Dendritic cell treated with granulocyte-macrophage colony-stimulating factor and Interleukin-4, amounts not matched to agents 40 ng/mL and 50 ng/mL, for 4 days (primary cell): Measurements from ENCODE around the gene DPM1.
A peak's percentile ranks its signal among the peaks of the same experiment; 100 is the strongest.

Source experiments
- H3K27ac Mint-ChIP-seq: one replicate; pipeline ENCODE4 v1.8.0; 2022; ENCODE audit warnings: mild to moderate bottlenecking, mixed read lengths
- H3K27me3 Mint-ChIP-seq: one replicate; pipeline ENCODE4 v1.8.0; 2022; ENCODE audit warnings: mild to moderate bottlenecking, mixed read lengths
- H3K36me3 Mint-ChIP-seq: one replicate; pipeline ENCODE4 v1.8.0; 2022; ENCODE audit warnings: low read depth, mixed read lengths
- H3K4me1 Mint-ChIP-seq: one replicate; pipeline ENCODE4 v1.8.0; 2022; ENCODE audit warnings: low read depth, mixed read lengths
- H3K4me3 Mint-ChIP-seq: one replicate; pipeline ENCODE4 v1.8.0; 2022; ENCODE audit warnings: mild to moderate bottlenecking, moderate library complexity, mixed read lengths
- H3K9me3 Mint-ChIP-seq: one replicate; pipeline ENCODE4 v1.8.0; 2022; ENCODE audit warnings: mixed read lengths
- intact Hi-C: fragments of 100-400 bp; cut with micrococcal nuclease; formaldehyde crosslinking; loops from one replicate; pipeline ENCODE4 v1.15.0; 2022

DPM1 gene

DNA sequence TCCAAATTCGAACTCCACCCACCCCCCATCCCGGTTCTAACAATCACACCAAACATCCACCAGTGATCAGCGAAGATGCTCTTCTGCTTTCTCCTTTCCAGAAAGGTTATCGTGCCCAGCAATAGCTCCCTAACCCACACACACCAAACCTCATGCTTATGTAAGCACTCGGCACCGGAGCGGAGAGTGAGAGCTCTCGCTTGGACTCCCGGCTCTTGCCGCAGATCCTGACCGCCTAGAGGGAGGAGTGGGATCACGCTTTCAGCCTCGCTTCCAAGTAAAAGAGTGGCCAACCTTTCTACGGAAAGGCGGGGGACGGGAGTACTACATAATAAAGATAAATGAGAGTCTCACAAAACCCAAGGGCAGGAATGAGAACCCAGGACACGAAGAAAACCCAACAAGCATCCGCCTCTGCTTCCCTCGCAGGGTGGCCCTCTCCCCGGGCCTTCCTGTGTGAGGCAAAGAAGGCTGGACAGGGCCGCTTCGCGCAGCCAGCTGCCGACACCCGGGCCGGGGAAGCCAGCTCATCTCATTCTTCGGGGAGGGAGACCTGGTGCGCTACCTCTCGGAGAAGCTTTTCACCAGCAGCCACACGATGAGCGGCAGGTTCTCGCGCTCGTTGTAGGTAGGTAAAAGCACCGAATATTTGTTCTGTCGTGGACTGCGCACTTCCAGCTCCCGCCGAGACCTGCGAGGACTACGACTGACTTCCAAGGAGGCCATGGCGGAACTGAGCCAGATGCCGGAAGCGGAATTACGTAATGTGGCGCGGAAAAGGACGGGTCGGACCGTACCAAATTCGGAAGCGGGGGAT lies at the start of gene DPM1:
DPM1 (minus strand) TSS at position 735 of the 817 bp plus-strand sequence; CDS start at position 726, 9 bp downstream.
- H3K27me3 Mint-ChIP-seq: no peaks in the 10 kb centered on the region
- H3K4me3 Mint-ChIP-seq: peak within 1 kb of the TSS; percentile 92
- peaks cover 29% of the 10 kb centered on the region for H3K4me1 Mint-ChIP-seq
- no peaks in the 10 kb centered on the region for H3K9me3 Mint-ChIP-seq
- H3K36me3 Mint-ChIP-seq: peaks cover 55% of the 10 kb centered on the region
- peak within 1 kb of the TSS; percentile 95 for H3K27ac Mint-ChIP-seq
- intact Hi-C loops: loop anchor here (1.0 kb wide), 1 partner anchor 27 kb away; the partner anchor contains the start of gene ADNP

DNA sequence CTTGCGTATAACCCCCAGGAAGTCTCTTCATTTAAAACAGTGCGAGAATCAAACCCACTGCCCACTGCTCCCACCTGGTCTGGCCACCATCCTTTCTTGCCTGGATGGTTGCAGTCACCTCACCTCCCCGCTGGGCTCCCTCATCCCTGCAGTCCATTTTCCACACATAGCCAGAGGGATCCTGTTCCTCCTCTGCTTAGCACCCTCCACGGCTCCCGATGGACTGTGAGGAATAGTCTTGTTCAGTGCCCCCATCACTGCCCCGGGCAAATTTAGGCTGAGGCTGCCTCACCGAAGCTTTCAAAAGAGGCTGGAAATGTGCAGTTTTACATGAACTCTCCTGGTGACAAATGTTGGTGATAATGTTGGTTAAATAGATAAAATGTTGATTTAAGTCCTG lies 46.9 kb upstream of the DPM1 start:
- H3K27me3 Mint-ChIP-seq: peaks cover 11% of the 10 kb centered on the region
- no peaks in the 10 kb centered on the region for H3K4me1 Mint-ChIP-seq
- H3K36me3 Mint-ChIP-seq: no peaks in the 10 kb centered on the region
- intact Hi-C loops: no loop called here
- H3K9me3 Mint-ChIP-seq: no peaks in the 10 kb centered on the region
- H3K4me3 Mint-ChIP-seq: no peak overlapping the region
- no peak overlapping the region for H3K27ac Mint-ChIP-seq

DNA sequence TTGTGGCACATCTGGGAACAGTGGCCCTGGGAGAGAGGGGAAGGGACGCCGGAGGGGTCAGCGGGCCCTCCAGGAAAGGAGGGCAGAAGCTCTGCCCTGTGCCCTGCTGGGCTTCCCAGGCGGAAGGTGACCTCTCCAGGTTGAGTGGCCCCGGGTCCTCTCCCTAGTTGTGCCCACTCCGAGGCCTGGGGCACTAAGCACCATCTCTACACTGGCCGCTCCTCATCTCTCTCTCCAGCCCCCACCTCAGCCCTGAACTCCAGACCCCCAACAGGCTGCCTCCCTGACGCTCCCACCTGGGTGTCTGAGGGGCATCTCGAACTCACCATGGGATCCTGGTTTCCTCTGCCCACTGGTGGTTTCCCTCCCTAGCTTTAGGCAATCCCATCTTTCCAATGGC lies 46.4 kb upstream of the DPM1 start:
- H3K9me3 Mint-ChIP-seq: no peaks in the 10 kb centered on the region
- H3K4me3 Mint-ChIP-seq: no peak overlapping the region
- intact Hi-C loops: no loop called here
- no peak overlapping the region for H3K27ac Mint-ChIP-seq
- no peaks in the 10 kb centered on the region for H3K36me3 Mint-ChIP-seq
- H3K4me1 Mint-ChIP-seq: no peaks in the 10 kb centered on the region
- H3K27me3 Mint-ChIP-seq: peaks cover 7% of the 10 kb centered on the region

DNA sequence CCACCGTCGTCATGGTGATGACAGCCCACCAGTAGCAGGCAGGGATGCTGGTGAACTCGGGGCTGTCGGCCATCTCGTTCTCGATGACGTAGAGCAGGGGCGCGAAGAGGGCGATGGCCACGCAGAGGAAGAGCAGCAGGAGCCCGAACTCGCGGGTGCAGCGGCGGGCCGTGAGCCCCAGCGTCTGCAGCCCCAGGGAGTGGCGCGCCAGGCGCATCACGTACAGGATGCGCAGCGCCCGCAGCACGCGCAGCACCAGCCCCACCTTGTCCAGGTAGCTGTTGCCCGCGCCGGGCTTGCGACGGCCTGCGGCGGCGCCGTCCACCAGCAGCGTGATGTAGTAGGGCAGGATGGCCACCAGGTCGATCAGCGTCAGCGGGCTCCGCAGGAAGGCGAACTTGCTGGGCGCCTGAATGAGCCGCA lies 46.0 kb upstream of the DPM1 start:
- H3K4me3 Mint-ChIP-seq: no peak overlapping the region
- no peaks in the 10 kb centered on the region for H3K9me3 Mint-ChIP-seq
- H3K4me1 Mint-ChIP-seq: no peaks in the 10 kb centered on the region

DNA sequence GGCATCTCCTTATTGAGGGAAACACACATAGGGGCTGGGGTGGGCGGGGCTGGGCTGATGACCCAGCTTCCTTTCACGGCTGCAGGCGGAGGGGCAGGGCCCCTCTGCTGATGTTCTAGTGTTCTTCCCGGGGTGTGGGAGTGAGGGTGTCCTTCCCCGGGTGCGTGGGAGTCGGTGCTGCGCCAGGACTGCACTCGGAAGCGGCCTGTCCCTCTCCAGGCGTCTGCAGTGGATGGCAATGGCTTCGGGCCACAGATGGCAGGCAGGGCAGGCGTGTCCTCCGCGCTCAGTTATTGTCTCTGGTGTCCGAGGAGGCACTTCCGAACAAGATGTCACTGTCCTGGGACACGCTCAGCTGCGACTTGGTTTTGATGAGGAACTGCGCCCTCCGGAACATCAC lies 45.4 kb upstream of the DPM1 start:
- Mint-ChIP-seq H3K9me3 (no peaks in the 10 kb centered on the region), H3K36me3 (no peaks in the 10 kb centered on the region), H3K27me3 (peaks cover 7% of the 10 kb centered on the region), H3K27ac (no peak overlapping the region), H3K4me3 (no peak overlapping the region), H3K4me1 (no peaks in the 10 kb centered on the region)
- intact Hi-C loops: no loop called here

More for the DNA sequence above, 46.0 kb upstream of the DPM1 start:
- peaks cover 7% of the 10 kb centered on the region for H3K27me3 Mint-ChIP-seq
- no peak overlapping the region for H3K27ac Mint-ChIP-seq
- H3K36me3 Mint-ChIP-seq: no peaks in the 10 kb centered on the region
- intact Hi-C loops: no loop called here

DNA sequence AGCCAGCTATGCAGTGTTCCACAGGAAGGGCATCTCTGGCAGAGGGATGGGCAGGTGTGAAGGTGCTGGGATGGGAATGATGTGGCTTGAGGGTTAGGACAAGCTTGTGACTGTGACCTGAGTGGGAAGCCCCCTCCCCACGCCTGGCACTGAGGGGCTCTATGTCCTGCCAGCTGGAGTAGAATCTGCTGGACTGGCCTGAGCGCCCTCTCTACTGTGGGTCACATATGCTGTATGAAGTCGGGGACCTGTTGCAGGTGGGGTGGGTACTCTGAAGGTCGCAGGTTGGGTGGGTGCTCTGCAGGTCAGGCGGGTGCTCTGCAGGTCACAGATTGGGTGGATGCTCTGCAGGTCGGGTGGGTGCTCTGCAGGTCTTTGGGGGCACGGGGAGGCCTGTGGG lies 44.3 kb upstream of the DPM1 start:
- H3K27me3 Mint-ChIP-seq: peaks cover 9% of the 10 kb centered on the region
- H3K9me3 Mint-ChIP-seq: no peaks in the 10 kb centered on the region
- no peak overlapping the region for H3K27ac Mint-ChIP-seq
- intact Hi-C loops: no loop called here
- no peaks in the 10 kb centered on the region for H3K4me1 Mint-ChIP-seq
- no peak overlapping the region for H3K4me3 Mint-ChIP-seq
- no peaks in the 10 kb centered on the region for H3K36me3 Mint-ChIP-seq

DNA sequence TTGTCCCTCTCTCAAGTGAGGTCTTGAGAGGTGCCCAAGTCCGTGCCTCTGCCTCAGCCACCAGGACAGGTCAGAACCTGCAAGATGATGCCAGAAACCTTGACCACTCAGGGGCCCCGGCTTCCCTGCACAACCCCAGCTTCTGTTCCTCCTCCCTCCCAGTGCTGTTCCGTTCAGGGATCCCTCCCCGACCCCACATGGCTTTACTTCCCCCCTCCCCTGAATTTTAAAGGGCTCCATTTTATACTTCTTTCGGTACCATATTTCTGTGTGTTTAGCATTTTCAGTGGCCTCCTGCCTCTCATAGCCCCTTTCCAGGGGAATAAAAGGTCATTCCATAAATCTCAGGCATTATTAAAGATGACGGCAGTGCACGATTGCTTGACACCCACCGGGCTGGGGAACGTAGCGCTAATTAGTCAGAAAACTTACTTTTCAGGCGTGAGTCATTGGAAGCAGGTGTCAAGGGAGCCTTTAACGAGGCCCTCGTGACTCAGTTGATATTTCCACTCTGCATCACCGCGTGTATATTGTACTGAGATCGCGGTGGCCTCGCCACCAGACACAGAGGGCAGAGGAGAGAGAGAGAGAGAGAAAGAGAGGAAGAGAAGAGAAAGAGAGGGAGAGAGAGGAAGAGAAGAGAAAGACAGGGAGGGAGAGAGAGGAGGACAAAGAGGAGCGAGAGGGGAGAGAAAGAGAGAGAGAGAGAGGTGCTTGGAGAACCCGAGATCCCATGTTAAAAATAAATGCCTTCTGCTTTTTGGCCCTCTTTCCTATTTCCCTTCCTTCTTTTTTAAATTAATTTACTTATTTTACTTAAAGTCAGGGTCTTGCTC lies 43.3 kb upstream of the DPM1 start:
- H3K36me3 Mint-ChIP-seq: no peaks in the 10 kb centered on the region
- no peaks in the 10 kb centered on the region for H3K9me3 Mint-ChIP-seq
- no peak overlapping the region for H3K27ac Mint-ChIP-seq
- peaks cover 9% of the 10 kb centered on the region for H3K27me3 Mint-ChIP-seq
- no peak overlapping the region for H3K4me3 Mint-ChIP-seq
- intact Hi-C loops: no loop called here
- no peaks in the 10 kb centered on the region for H3K4me1 Mint-ChIP-seq

DNA sequence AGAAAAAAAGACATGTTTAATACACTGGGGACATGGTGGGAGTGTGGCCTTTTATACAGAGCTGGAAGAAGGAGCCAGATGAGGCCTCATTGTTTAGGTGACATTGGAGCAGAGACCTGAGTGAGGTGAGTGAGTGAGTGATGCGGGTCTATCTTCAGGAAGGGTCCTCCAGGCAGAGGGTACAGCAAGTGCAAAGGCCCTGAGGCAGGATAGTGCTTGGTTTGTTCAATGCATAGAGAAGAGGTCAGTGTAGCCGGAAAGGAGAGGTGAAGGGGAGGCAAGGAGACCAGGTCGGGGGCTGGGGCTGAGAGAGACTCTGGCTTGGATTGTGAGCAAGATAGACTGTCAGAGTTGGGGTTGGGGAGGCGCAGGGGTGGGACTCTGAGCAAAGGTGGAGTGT lies 41.0 kb upstream of the DPM1 start:
- Mint-ChIP-seq H3K27ac (no peak overlapping the region), H3K4me3 (no peak overlapping the region), H3K9me3 (no peaks in the 10 kb centered on the region), H3K4me1 (no peaks in the 10 kb centered on the region), H3K27me3 (peaks cover 12% of the 10 kb centered on the region), H3K36me3 (no peaks in the 10 kb centered on the region)
- intact Hi-C loops: no loop called here

DNA sequence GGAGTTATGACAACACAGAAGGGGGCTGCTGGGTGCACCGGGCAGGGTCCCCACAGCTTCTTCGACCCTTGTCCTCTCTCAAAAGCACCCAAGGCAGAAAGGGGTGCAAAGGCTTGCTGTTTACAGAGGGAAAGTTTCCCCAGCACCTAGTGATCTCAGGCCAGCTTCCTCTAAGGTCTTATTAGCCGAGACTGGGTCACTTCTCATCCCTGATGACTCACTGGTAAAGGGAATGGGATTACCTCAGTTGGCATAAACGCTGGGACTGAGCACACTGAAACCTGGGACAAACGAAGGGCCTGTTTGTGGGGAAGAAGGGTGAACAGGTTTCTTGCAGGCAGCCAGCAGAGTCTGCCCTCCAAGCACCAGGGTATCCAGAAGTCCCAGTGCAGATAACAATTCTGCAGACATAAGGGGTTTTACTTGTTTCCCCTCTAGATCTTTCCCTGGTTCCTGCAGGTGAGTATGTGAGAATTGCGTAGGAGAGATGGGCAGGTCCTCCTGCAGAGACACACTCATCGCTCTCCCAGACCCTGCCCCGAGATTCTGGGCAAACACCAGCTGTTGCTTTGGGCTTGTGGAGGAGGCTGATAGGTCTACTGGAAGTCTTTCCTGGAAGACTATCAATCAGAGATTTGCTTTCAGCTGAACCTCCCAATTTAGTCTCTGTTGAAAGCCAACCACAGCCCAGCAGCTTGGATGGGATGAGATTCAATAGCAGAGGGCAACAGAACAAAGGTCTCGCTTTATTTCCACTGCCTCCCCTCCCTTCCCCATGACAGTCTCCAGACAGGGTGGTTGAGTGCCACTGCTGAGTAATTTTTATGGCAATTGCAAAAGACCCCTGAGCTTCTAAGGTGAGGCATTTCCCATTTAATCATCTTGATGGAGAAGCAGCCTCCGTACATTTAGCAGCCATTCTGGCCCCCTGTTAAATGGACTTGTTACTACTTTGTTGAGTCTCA lies 38.9 kb upstream of the DPM1 start:
- Mint-ChIP-seq H3K4me3 (no peak overlapping the region), H3K4me1 (no peaks in the 10 kb centered on the region), H3K27ac (no peak overlapping the region), H3K27me3 (peaks cover 15% of the 10 kb centered on the region), H3K9me3 (no peaks in the 10 kb centered on the region), H3K36me3 (no peaks in the 10 kb centered on the region)
- intact Hi-C loops: no loop called here

DNA sequence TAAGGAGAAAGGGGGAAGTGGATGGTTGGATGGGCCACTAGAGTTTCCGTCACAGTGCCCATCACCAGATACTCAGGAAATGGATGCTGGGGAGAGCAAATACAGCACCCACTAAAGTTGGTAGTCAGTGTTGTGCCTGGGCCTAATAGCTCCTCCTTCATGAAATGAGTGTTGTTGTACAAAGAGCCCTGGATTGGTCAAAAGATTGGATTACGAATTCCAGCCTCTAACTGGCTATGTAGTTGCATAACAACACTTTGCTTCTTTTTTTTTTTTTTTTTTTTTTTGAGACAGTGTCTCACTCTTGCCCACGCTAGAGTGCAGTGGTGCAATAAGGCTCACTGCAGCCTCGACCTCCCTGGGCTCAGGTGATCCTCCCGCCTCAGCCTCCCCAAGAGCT lies 37.2 kb upstream of the DPM1 start:
- Mint-ChIP-seq H3K9me3 (no peaks in the 10 kb centered on the region), H3K27me3 (peaks cover 13% of the 10 kb centered on the region), H3K4me1 (no peaks in the 10 kb centered on the region), H3K36me3 (no peaks in the 10 kb centered on the region), H3K4me3 (no peak overlapping the region), H3K27ac (no peak overlapping the region)
- intact Hi-C loops: no loop called here

DNA sequence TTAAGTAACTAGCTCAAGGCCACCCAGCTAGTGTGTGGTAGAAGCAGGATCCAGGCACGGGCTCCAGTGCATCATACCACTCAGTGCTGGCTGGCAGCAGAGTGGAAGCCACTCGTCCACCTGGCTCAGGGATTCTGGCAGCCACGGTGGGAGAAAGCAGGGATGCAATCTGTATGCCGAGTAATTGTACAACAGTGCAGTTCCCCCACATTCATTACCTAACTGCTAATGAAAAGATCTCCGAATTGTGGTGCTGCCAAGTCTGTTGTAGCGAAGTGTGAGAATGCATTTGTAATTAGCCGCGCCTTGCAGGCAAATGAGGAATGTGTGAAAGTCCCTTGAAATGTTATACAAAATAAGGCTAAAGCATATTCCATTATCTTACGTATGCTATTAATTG lies 35.5 kb upstream of the DPM1 start:
- H3K4me3 Mint-ChIP-seq: no peak overlapping the region
- no peaks in the 10 kb centered on the region for H3K4me1 Mint-ChIP-seq
- no peak overlapping the region for H3K27ac Mint-ChIP-seq
- H3K9me3 Mint-ChIP-seq: no peaks in the 10 kb centered on the region
- intact Hi-C loops: no loop called here
- peaks cover 11% of the 10 kb centered on the region for H3K27me3 Mint-ChIP-seq
- H3K36me3 Mint-ChIP-seq: no peaks in the 10 kb centered on the region

DNA sequence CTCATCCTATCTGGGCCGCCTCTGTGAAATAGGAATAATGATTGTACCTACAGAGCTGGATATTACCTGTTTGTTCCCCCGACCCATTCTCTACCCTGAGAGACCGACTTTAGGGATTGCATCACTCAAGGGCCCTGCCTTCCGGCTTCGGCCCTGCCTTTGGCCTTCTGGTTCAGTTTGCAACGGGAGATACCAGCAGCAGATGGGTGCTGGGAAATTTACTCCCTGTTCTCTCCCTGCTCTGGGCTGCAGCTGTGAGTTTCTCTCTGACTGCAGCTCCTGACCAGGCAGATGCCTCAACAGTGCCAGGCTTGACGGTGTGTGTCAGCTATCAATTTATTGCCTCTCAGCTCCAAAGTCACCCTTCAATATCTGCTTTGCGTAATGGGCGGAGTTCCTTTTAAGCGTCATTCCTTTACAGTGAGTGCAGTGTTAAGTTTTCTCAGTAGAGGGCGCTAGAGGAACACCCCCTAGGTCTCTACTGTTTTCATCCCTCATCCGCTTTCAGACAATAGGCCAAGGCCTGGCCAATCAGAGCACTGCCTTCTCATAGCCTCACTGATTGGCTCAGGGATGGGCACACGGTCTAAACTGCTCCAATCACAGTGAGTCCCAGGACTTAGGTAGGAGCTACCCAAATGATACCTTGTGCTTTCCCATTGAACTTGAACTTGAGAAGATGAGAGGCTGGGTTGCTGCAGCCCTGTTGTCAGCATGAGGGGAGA lies 34.6 kb upstream of the DPM1 start:
- no peaks in the 10 kb centered on the region for H3K36me3 Mint-ChIP-seq
- no peak overlapping the region for H3K4me3 Mint-ChIP-seq
- intact Hi-C loops: no loop called here
- H3K27me3 Mint-ChIP-seq: peaks cover 16% of the 10 kb centered on the region
- no peaks in the 10 kb centered on the region for H3K9me3 Mint-ChIP-seq
- H3K4me1 Mint-ChIP-seq: no peaks in the 10 kb centered on the region
- H3K27ac Mint-ChIP-seq: no peak overlapping the region

DNA sequence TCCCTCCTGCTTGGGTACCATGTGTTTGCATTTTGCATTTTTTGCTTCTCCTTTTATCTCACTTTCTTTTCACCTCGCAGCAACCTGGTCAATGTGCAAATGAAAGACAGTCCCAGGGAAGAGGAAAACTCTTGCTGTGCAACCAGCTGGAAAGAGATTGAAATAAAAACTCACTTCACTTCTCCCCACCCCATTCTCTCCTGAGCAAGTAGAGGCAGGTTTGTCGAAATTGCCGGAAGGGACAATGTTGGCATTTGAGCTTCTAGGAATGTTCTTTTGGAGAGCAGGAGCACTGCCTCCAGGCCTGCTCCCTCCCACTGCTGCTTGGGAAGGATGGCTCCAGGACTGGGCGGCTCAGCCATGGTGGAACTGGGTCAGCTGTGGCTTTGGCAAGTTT lies 34.0 kb upstream of the DPM1 start:
- Mint-ChIP-seq H3K4me3 (no peak overlapping the region), H3K27me3 (peaks cover 16% of the 10 kb centered on the region), H3K9me3 (no peaks in the 10 kb centered on the region), H3K36me3 (no peaks in the 10 kb centered on the region), H3K4me1 (no peaks in the 10 kb centered on the region), H3K27ac (no peak overlapping the region)
- intact Hi-C loops: no loop called here
